HEK293 (cell line): ENCODE data around the gene SYDE1.

Source experiments
- CTCF ChIA-PET: fragments of 350-600 bp; formaldehyde crosslinking; extraction: SDS; loops from one replicate; lab custom pipeline; 2021; ENCODE audit warnings: antibody characterized with exemption; lab: Yijun Ruan, JAX
- POLR2A ChIA-PET: fragments of 300-600 bp; formaldehyde crosslinking; extraction: SDS; loops from one replicate; lab custom pipeline; 2020; ENCODE audit warnings: antibody characterized with exemption, inconsistent platforms; lab: Yijun Ruan, JAX
- H3K27ac ChIP-seq: fragments of 200-500 bp; sonication (Bioruptor generic); 2 replicates; pipeline ENCODE4 v1.5.1; 2014; ENCODE audit warnings: low read depth, low read length, control low read depth, inconsistent platforms; ENCODE audit errors: extremely low read depth
- H3K36me3 ChIP-seq, 2 experiments: fragments of 200-500 bp in 1 of 2; sonication (Bioruptor generic) in 1 of 2; 1 replicate in 1 of 2; 2 replicates in 1 of 2; pipeline ENCODE4 v1.5.1; 2014 to 2017; ENCODE audit warnings: inconsistent platforms in 2 of 2, low read length in 2 of 2; ENCODE audit not compliant: control insufficient read depth in 2 of 2, insufficient read depth in 1 of 2
- H3K4me1 ChIP-seq: fragments of 200-500 bp; sonication (Bioruptor generic); 2 replicates; pipeline ENCODE4 v1.5.1; 2014; ENCODE audit warnings: mild to moderate bottlenecking, low read length, inconsistent platforms; ENCODE audit not compliant: control insufficient read depth, insufficient read depth
- H3K4me3 ChIP-seq: 2 replicates; pipeline ENCODE4 v1.5.1; 2011; ENCODE audit warnings: low read depth, mild to moderate bottlenecking, control low read depth, low read length, moderate library complexity
- H3K9me3 ChIP-seq: fragments of 200-500 bp; sonication (Bioruptor generic); 2 replicates; pipeline ENCODE4 v1.5.1; 2014; ENCODE audit warnings: low read depth, low read length, inconsistent platforms; ENCODE audit not compliant: control insufficient read depth, insufficient read depth
- KLF7 ChIP-seq: fragments of 450-650 bp; formaldehyde crosslinking; IDR thresholded peaks from 2 replicates; pipeline ENCODE4 v1.5.1; 2016; ENCODE audit warnings: missing biosample characterization, missing genetic modification characterization, borderline replicate concordance
- PRDM1 ChIP-seq: fragments of 450-650 bp; formaldehyde crosslinking; IDR thresholded peaks from 2 replicates; pipeline ENCODE4; 2016; ENCODE audit warnings: missing biosample characterization, missing genetic modification characterization
- ZBTB8A ChIP-seq: fragments of 450-650 bp; formaldehyde crosslinking; IDR thresholded peaks from 2 replicates; pipeline ENCODE4 v1.5.1; 2016; ENCODE audit warnings: missing biosample characterization, missing genetic modification characterization
- ZFP37 ChIP-seq: fragments of 450-650 bp; formaldehyde crosslinking; IDR thresholded peaks from 2 replicates; pipeline ENCODE4 v1.5.1; 2016; ENCODE audit warnings: missing biosample characterization, missing genetic modification characterization
- ZFP69B ChIP-seq: fragments of 450-650 bp; formaldehyde crosslinking; IDR thresholded peaks from 2 replicates; pipeline ENCODE4 v1.5.1; 2016; ENCODE audit warnings: missing biosample characterization, missing genetic modification characterization
- ZNF174 ChIP-seq: fragments of 450-650 bp; formaldehyde crosslinking; IDR thresholded peaks from 2 replicates; pipeline ENCODE4 v1.5.0; 2017; ENCODE audit warnings: missing biosample characterization, mild to moderate bottlenecking, missing genetic modification characterization
- ZNF37A ChIP-seq: fragments of 450-650 bp; IDR thresholded peaks from 2 replicates; pipeline ENCODE4 v1.5.1; 2018; ENCODE audit warnings: missing biosample characterization, missing genetic modification characterization
- ZNF391 ChIP-seq: fragments of 450-650 bp; formaldehyde crosslinking; IDR thresholded peaks from 2 replicates; pipeline ENCODE4 v1.5.1; 2016; ENCODE audit warnings: low read depth, missing biosample characterization, missing genetic modification characterization, borderline replicate concordance
- ZNF473 ChIP-seq: fragments of 450-650 bp; formaldehyde crosslinking; IDR thresholded peaks from 2 replicates; pipeline ENCODE4 v1.5.1; 2017; ENCODE audit warnings: missing biosample characterization, missing genetic modification characterization
- ZNF558 ChIP-seq: fragments of 450-650 bp; formaldehyde crosslinking; IDR thresholded peaks from 2 replicates; pipeline ENCODE4 v1.5.1; 2016; ENCODE audit warnings: missing biosample characterization, missing genetic modification characterization
- ZNF580 ChIP-seq: fragments of 450-650 bp; formaldehyde crosslinking; IDR thresholded peaks from 2 replicates; pipeline ENCODE4 v1.5.1; 2016; ENCODE audit warnings: missing biosample characterization, missing genetic modification characterization
- ZNF654 ChIP-seq: fragments of 450-650 bp; formaldehyde crosslinking; IDR thresholded peaks from 2 replicates; pipeline ENCODE4 v1.5.1; 2016; ENCODE audit warnings: low read depth, missing biosample characterization, missing genetic modification characterization
- ZNF658 ChIP-seq: fragments of 450-650 bp; formaldehyde crosslinking; IDR thresholded peaks from 2 replicates; pipeline ENCODE4; 2016; ENCODE audit warnings: missing biosample characterization, missing genetic modification characterization
- ZNF704 ChIP-seq: fragments of 450-650 bp; formaldehyde crosslinking; IDR thresholded peaks from 2 replicates; pipeline ENCODE4 v1.5.1; 2016; ENCODE audit warnings: missing biosample characterization, missing genetic modification characterization
- ZSCAN18 ChIP-seq: fragments of 450-650 bp; formaldehyde crosslinking; IDR thresholded peaks from 2 replicates; pipeline ENCODE4 v1.5.1; 2016; ENCODE audit warnings: missing biosample characterization, missing genetic modification characterization
- ZXDB ChIP-seq: fragments of 450-650 bp; formaldehyde crosslinking; IDR thresholded peaks from 2 replicates; pipeline ENCODE4 v1.5.1; 2016; ENCODE audit warnings: missing biosample characterization, missing genetic modification characterization
- TF ChIP-seq, protein P1 (sequence below): fragments of 450-650 bp; formaldehyde crosslinking; IDR thresholded peaks from 2 replicates; pipeline ENCODE4 v1.5.1; 2017; ENCODE audit warnings: missing biosample characterization, missing genetic modification characterization
- TF ChIP-seq, protein P2 (sequence below): fragments of 450-650 bp; formaldehyde crosslinking; IDR thresholded peaks from 2 replicates; pipeline ENCODE4 v1.5.1; 2016; ENCODE audit warnings: missing biosample characterization, missing genetic modification characterization

The SYDE1 gene

DNA sequence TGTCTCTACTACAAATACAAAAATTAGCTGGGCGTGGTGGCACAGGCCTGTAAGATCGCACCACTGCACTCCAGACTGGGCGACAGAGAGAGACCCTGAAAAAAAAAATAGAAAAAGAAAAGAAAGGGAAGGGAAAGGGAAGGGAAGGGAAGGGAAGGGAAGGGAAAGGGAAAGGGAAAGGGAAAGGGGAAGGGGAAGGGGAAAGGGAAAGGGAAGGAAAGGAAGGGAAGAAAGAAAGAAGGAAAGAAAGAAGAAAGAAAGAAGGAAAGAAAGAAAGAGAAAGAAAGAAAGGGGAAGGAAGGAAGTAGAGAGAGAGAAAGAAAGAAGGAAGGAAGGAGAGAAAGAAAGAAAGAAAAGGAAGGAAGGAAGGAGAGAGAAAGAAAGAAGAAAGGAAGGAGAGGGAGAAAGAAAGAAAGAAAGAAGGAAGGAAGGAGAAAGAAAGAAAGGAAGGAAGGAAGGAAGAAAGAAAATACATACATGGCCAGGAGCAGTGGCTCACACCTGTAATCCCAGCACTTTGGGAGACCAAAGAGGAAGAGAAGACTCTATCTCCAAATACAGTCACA, 8.1 kb upstream of the SYDE1 start (continued):
- TF ChIP-seq ZSCAN18 (tag by site-specific recombination) = peak; percentile 89; the same call in 1 of the 2 replicates
- TF ChIP-seq ZNF580 (tag by site-specific recombination) = no peak
- TF ChIP-seq PRDM1 = peak; percentile 97
- no peak for TF ChIP-seq ZXDB (tag by site-specific recombination)
- TF ChIP-seq ZNF658 (tag by site-specific recombination) = no peak
- TF ChIP-seq ZNF473 (tag by site-specific recombination) = no peak
- no peak for TF ChIP-seq ZNF704 (tag by site-specific recombination)
- no peak for TF ChIP-seq ZNF391 (tag by site-specific recombination)
- no peak for TF ChIP-seq ZBTB8A (tag by site-specific recombination)
- no peak for TF ChIP-seq KLF7
- no peak for TF ChIP-seq ZNF174 (tag by site-specific recombination)
- no peak for TF ChIP-seq ZFP37
- TF ChIP-seq, all 188 proteins: peak for 4

GRCh38 chr19:15101479-15102082, 5.6 kb upstream of the SYDE1 start:
- ChIA-PET POLR2A (interaction anchor here (1.0 kb wide), 1 partner anchor 9 kb away, joined by 3 read pairs; no protein-coding TSS in a partner anchor), CTCF (interaction anchor here (0.6 to 2.8 kb wide), 17 partner anchors 10 to 1447 kb away, joined by 3 to 20 read pairs (median 4); no protein-coding TSS in a partner anchor)
- TF ChIP-seq, protein P1, sequence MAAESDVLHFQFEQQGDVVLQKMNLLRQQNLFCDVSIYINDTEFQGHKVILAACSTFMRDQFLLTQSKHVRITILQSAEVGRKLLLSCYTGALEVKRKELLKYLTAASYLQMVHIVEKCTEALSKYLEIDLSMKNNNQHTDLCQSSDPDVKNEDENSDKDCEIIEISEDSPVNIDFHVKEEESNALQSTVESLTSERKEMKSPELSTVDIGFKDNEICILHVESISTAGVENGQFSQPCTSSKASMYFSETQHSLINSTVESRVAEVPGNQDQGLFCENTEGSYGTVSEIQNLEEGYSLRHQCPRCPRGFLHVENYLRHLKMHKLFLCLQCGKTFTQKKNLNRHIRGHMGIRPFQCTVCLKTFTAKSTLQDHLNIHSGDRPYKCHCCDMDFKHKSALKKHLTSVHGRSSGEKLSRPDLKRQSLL = 0 out of 2 replicates have a peak, but pooled peaks have one; percentile 21
- TF ChIP-seq ZNF654 (tag by site-specific recombination) = peak; percentile 57
- TF ChIP-seq ZFP69B (tag by site-specific recombination) = no peak
- TF ChIP-seq ZNF37A (tag by site-specific recombination) = peak; percentile 100
- H3K4me3 ChIP-seq = no peak overlapping the region
- H3K36me3 ChIP-seq = no peaks in the 10 kb centered on the region
- H3K27ac ChIP-seq = no peak overlapping the region
- no peaks in the 10 kb centered on the region; the same call in 1 of the 2 replicates for H3K9me3 ChIP-seq
- no peaks in the 10 kb centered on the region for H3K4me1 ChIP-seq

DNA sequence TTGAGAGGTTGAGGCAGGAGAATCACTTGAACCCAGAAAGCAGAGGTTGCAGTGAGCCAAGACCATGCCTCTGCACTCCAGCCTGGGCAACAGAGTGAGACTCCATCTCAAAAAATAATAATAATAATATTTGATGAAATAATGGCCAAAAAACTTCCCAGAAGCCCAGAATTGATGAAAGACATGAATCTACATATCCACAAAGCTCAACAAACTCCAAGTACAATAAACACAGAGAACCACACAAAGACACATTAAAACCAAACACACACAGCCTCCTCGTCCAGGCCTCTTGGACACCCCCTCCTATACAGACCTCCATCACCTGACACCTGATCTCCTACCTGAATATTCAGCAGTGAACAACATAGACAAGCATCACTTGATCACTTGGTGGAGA, 3.2 kb upstream of the SYDE1 start:
- Histone ChIP-seq H3K4me1 (no peaks in the 10 kb centered on the region; the same call in 1 of the 2 replicates), H3K27ac (no peak overlapping the region), H3K36me3 (no peaks in the 10 kb centered on the region)
- TF ChIP-seq ZNF558 = peak; percentile 100
- TF ChIP-seq, protein P2, sequence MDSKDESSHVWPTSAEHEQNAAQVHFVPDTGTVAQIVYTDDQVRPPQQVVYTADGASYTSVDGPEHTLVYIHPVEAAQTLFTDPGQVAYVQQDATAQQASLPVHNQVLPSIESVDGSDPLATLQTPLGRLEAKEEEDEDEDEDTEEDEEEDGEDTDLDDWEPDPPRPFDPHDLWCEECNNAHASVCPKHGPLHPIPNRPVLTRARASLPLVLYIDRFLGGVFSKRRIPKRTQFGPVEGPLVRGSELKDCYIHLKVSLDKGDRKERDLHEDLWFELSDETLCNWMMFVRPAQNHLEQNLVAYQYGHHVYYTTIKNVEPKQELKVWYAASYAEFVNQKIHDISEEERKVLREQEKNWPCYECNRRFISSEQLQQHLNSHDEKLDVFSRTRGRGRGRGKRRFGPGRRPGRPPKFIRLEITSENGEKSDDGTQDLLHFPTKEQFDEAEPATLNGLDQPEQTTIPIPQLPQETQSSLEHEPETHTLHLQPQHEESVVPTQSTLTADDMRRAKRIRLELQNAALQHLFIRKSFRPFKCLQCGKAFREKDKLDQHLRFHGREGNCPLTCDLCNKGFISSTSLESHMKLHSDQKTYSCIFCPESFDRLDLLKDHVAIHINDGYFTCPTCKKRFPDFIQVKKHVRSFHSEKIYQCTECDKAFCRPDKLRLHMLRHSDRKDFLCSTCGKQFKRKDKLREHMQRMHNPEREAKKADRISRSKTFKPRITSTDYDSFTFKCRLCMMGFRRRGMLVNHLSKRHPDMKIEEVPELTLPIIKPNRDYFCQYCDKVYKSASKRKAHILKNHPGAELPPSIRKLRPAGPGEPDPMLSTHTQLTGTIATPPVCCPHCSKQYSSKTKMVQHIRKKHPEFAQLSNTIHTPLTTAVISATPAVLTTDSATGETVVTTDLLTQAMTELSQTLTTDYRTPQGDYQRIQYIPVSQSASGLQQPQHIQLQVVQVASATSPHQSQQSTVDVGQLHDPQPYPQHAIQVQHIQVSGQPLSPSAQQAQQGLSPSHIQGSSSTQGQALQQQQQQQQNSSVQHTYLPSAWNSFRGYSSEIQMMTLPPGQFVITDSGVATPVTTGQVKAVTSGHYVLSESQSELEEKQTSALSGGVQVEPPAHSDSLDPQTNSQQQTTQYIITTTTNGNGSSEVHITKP = no peak
- TF ChIP-seq, all 188 proteins: peak for 1
- CTCF ChIA-PET = no interaction called here
- POLR2A ChIA-PET = no interaction called here
- Histone ChIP-seq H3K4me3 (no peak overlapping the region), H3K9me3 (no peaks in the 10 kb centered on the region; the same call in 1 of the 2 replicates)
